Thoracic aorta (tissue), 2 donors: Measurements from ENCODE around the gene DISC1. TPM values are rescaled to one million over a fixed set of nuclear protein-coding genes. Genes with fewer than 3 reads are reported as not detected.

Experiments
- ATAC-seq: fragments of 150-250 bp; one replicate; pipeline ENCODE4 v1.8.0; 2017; ENCODE audit warnings: low read depth; ENCODE audit not compliant: insufficient number of reproducible peaks, low FRiP score
- DNase-seq: peaks from one replicate; pipeline ENCODE4 v3.0.0-alpha.2; 2020; ENCODE audit warnings: low spot score
- H3K27ac ChIP-seq, 2 donors: fragments of 200-600 bp; sonication (generic); 1 replicate in 1 of 2; 2 replicates in 1 of 2; pipeline ENCODE4 v1.5.1; 2016; ENCODE audit warnings: mild to moderate bottlenecking in 2 of 2, moderate library complexity in 2 of 2
- H3K27me3 ChIP-seq: fragments of 200-600 bp; sonication (generic); replicated peaks from 2 replicates; pipeline ENCODE4 v1.6.0; 2016; ENCODE audit warnings: mild to moderate bottlenecking; ENCODE audit not compliant: insufficient read depth
- H3K36me3 ChIP-seq: fragments of 200-600 bp; sonication (generic); one replicate; pipeline ENCODE4 v1.5.1; 2016
- H3K4me1 ChIP-seq, 2 donors: fragments of 200-600 bp; sonication (generic); 1 replicate in 1 of 2; 2 replicates in 1 of 2; pipeline versions ENCODE4 v1.5.1 to v1.6.0; 2016; ENCODE audit warnings: low read depth in 2 of 2, mild to moderate bottlenecking in 1 of 2; ENCODE audit not compliant: control insufficient read depth in 1 of 2
- H3K4me3 ChIP-seq: fragments of 200-600 bp; sonication (generic); 2 replicates; pipeline ENCODE4 v1.5.1; 2016; ENCODE audit warnings: mild to moderate bottlenecking
- H3K9me3 ChIP-seq: fragments of 200-600 bp; sonication (generic); 2 replicates; pipeline ENCODE4 v1.5.1; 2016
- total RNA-seq, 2 donors: library from RNA; depleted of rRNA; stranded (reverse); fragments of >200 nt; gene quantifications; one replicate each; pipeline versions ENCODE4 v1.1.0 to v1.2.3, GENCODE V29; 2016
- TF ChIP-seq, protein P1 (sequence below): fragments of 200-600 bp; sonication (generic); IDR thresholded peaks from one replicate; pipeline ENCODE4 v1.5.1; 2019; ENCODE audit warnings: antibody characterized with exemption

DISC1 gene
- total RNA-seq, 2 donors from 2014 or later: 13.1 to 26.9 TPM

GRCh38 chr1:231836227-231836893, 209.8 kb downstream of the DISC1 start:
- H3K4me3 ChIP-seq: no peak overlapping the region
- no peak for ATAC-seq
- H3K27ac ChIP-seq: no peak overlapping the region
- TF ChIP-seq, protein P1, sequence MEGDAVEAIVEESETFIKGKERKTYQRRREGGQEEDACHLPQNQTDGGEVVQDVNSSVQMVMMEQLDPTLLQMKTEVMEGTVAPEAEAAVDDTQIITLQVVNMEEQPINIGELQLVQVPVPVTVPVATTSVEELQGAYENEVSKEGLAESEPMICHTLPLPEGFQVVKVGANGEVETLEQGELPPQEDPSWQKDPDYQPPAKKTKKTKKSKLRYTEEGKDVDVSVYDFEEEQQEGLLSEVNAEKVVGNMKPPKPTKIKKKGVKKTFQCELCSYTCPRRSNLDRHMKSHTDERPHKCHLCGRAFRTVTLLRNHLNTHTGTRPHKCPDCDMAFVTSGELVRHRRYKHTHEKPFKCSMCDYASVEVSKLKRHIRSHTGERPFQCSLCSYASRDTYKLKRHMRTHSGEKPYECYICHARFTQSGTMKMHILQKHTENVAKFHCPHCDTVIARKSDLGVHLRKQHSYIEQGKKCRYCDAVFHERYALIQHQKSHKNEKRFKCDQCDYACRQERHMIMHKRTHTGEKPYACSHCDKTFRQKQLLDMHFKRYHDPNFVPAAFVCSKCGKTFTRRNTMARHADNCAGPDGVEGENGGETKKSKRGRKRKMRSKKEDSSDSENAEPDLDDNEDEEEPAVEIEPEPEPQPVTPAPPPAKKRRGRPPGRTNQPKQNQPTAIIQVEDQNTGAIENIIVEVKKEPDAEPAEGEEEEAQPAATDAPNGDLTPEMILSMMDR: no peak
- no peaks in the 10 kb centered on the region for H3K36me3 ChIP-seq
- DNase-seq: no peak
- H3K4me1 ChIP-seq: no peaks in the 10 kb centered on the region
- no peaks in the 10 kb centered on the region for H3K27me3 ChIP-seq
- H3K9me3 ChIP-seq: no peaks in the 10 kb centered on the region

DNA sequence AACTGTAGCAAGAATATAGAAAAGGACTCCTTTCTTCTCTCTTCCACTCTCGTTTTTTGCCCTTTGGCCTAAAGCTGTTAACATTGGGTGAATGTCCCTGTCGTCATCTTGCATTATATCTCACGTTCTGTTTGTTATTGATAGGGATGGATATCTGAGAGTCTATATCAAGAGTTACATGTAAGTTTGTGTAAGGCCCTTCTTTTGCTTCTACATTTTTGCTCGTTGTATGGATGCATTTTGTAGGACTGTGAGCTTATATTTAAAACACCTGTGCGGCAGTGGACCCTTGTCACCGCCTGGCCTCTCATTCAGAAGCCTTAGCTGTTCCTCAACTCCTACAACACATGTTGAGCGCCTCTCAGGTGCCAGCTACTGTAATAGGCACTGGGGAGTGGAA, 211.9 kb downstream of the DISC1 start:
- Histone ChIP-seq H3K36me3 (no peaks in the 10 kb centered on the region), H3K27me3 (no peaks in the 10 kb centered on the region), H3K4me1 (no peaks in the 10 kb centered on the region), H3K27ac (no peak overlapping the region), H3K9me3 (no peaks in the 10 kb centered on the region), H3K4me3 (no peak overlapping the region)
- ATAC-seq (no peak), DNase-seq (no peak)
- TF ChIP-seq, protein P1: no peak

- DNase-seq: no peak
- H3K36me3 ChIP-seq: no peaks in the 10 kb centered on the region
- H3K4me3 ChIP-seq: no peak overlapping the region
- peaks cover 2 to 11% of the 10 kb centered on the region in 2 donors for H3K4me1 ChIP-seq
- no peaks in the 10 kb centered on the region for H3K27me3 ChIP-seq
- ATAC-seq: no peak
- TF ChIP-seq, protein P1: no peak
- no peak overlapping the region for H3K27ac ChIP-seq
- no peaks in the 10 kb centered on the region for H3K9me3 ChIP-seq
Measured at GRCh38 chr1:231839999-231840398, 213.4 kb downstream of the DISC1 start.

- no peaks in the 10 kb centered on the region for H3K27me3 ChIP-seq
Measured at GRCh38 chr1:231841616-231842344, 215.2 kb downstream of the DISC1 start.

DNA sequence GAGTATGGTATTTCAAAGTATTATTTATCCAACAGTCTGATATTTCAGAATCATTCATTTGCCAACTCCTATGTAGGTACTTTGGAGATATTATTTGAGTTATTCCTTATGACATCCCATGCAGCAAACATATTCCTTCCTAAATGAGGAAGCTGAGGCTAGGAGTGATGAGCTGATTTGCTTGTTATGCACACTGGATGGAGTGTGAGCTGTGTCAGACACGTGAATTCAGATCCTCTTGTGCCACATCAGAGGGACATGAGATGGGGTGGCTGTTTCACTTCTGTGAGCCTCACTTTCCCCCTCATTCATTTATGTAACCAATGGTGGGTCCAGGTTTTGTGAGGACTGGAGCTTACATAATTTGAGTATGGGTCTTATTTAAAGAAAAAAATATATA, 215.9 kb downstream of the DISC1 start:
- Histone ChIP-seq H3K27me3 (no peaks in the 10 kb centered on the region), H3K36me3 (no peaks in the 10 kb centered on the region), H3K4me1 (peaks cover 7 to 20% of the 10 kb centered on the region in 2 donors), H3K9me3 (no peaks in the 10 kb centered on the region), H3K4me3 (no peak overlapping the region), H3K27ac (no peak overlapping the region)
- DNase-seq: no peak
- ATAC-seq: no peak
- TF ChIP-seq, protein P1: no peak

More at GRCh38 chr1:231841616-231842344, 215.2 kb downstream of the DISC1 start:
- DNase-seq: no peak
- TF ChIP-seq, protein P1: no peak
- Histone ChIP-seq H3K36me3 (no peaks in the 10 kb centered on the region), H3K9me3 (no peaks in the 10 kb centered on the region), H3K4me1 (peaks cover 7 to 20% of the 10 kb centered on the region in 2 donors), H3K4me3 (no peak overlapping the region), H3K27ac (no peak overlapping the region)
- no peak for ATAC-seq
